GM23338 (cell line): ENCODE data around the gene USP5.
"Not testable (repeated sequence)": the region's sequence is repeated elsewhere in the genome, so short reads cannot be mapped to it uniquely, and the experiment has no call there.

ENCODE experiments used
- CREB1 ChIP-seq: fragments of 250-450 bp; sonication (Bioruptor Pico); IDR thresholded peaks from 2 replicates; pipeline ENCODE4 v1.5.0; 2020; ENCODE audit warnings: low read depth, mild to moderate bottlenecking, moderate library complexity
- EZH2 ChIP-seq: fragments of 200-600 bp; sonication (generic); IDR thresholded peaks from one replicate; pipeline ENCODE4 v1.8.0; 2017; ENCODE audit warnings: antibody characterized with exemption, mild to moderate bottlenecking, low read depth; ENCODE audit not compliant: unreplicated experiment
- TF ChIP-seq, protein P1 (sequence below), 2 experiments: fragments of 200-600 bp in 1 of 2; sonication (generic) in 1 of 2; conservative IDR thresholded peaks; 2 replicates each; pipeline versions ENCODE4 v1.5.1 to v1.6.1; 2016 to 2017; ENCODE audit warnings: antibody characterized with exemption in 2 of 2, low read depth in 2 of 2, mild to moderate bottlenecking in 2 of 2, moderate library complexity in 1 of 2
- TF ChIP-seq, protein P2 (sequence below): IDR thresholded peaks from one replicate; pipeline ENCODE4 v1.6.1; 2018; ENCODE audit warnings: antibody characterized with exemption; ENCODE audit not compliant: unreplicated experiment

DNA sequence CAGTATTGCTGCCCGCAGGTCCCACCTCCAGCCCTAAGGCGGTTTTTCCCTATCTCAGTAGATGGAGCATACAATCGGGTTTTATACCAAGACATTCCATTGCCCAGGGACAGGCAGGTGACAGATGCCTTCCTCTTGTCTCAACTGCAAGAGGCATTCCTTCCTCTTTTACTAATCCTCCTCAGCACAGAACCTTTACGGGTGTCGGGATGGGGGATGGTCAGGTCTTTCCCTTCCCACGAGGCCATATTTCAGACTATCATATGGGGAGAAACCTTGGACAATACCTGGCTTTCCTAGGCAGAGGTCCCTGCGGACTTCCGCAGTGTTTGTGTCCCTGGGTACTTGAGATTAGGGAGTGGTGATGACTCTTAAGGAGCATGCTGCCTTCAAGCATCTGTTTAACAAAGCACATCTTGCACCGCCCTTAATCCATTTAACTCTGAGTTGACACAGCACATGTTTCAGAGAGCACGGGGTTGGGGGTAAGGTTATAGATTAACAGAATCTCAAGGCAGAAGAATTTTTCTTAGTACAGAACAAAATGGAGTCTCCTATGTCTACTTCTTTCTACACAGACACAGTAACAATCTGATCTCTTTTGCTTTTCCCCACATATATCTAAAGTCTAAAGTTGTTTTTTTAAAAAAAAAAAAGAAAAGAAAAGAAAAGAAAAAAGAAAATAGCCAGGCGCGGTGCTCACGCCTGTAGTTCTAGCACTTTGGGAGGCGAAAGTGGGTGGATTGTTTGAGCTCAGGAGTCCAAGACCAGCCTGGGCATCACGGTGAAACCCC lies 34.5 kb downstream of the USP5 start:
- TF ChIP-seq, protein P1, sequence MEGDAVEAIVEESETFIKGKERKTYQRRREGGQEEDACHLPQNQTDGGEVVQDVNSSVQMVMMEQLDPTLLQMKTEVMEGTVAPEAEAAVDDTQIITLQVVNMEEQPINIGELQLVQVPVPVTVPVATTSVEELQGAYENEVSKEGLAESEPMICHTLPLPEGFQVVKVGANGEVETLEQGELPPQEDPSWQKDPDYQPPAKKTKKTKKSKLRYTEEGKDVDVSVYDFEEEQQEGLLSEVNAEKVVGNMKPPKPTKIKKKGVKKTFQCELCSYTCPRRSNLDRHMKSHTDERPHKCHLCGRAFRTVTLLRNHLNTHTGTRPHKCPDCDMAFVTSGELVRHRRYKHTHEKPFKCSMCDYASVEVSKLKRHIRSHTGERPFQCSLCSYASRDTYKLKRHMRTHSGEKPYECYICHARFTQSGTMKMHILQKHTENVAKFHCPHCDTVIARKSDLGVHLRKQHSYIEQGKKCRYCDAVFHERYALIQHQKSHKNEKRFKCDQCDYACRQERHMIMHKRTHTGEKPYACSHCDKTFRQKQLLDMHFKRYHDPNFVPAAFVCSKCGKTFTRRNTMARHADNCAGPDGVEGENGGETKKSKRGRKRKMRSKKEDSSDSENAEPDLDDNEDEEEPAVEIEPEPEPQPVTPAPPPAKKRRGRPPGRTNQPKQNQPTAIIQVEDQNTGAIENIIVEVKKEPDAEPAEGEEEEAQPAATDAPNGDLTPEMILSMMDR (conservative IDR thresholded peaks at IDR 0.05; ENCODE audit: low read depth in 2 of 2) = not testable (repeated sequence)
- TF ChIP-seq EZH2, CREB1: not testable (repeated sequence)
- TF ChIP-seq, protein P2, sequence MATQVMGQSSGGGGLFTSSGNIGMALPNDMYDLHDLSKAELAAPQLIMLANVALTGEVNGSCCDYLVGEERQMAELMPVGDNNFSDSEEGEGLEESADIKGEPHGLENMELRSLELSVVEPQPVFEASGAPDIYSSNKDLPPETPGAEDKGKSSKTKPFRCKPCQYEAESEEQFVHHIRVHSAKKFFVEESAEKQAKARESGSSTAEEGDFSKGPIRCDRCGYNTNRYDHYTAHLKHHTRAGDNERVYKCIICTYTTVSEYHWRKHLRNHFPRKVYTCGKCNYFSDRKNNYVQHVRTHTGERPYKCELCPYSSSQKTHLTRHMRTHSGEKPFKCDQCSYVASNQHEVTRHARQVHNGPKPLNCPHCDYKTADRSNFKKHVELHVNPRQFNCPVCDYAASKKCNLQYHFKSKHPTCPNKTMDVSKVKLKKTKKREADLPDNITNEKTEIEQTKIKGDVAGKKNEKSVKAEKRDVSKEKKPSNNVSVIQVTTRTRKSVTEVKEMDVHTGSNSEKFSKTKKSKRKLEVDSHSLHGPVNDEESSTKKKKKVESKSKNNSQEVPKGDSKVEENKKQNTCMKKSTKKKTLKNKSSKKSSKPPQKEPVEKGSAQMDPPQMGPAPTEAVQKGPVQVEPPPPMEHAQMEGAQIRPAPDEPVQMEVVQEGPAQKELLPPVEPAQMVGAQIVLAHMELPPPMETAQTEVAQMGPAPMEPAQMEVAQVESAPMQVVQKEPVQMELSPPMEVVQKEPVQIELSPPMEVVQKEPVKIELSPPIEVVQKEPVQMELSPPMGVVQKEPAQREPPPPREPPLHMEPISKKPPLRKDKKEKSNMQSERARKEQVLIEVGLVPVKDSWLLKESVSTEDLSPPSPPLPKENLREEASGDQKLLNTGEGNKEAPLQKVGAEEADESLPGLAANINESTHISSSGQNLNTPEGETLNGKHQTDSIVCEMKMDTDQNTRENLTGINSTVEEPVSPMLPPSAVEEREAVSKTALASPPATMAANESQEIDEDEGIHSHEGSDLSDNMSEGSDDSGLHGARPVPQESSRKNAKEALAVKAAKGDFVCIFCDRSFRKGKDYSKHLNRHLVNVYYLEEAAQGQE = not testable (repeated sequence)
